Adrenal gland (tissue), 5 donors: Measurements from ENCODE around the gene VTCN1.

Experiments
- POLR2A ChIP-seq, 2 donors: fragments of 450-650 bp; IDR thresholded peaks; one replicate each; pipeline ENCODE4 v1.6.1; 2017; ENCODE audit warnings: antibody characterized with exemption in 2 of 2, mild to moderate bottlenecking in 2 of 2, moderate library complexity in 1 of 2
- TF ChIP-seq, protein P1 (sequence below), 6 experiments: fragments of 450-650 bp in 4 of 6; fragments of 200-600 bp in 2 of 6; sonication (generic) in 1 of 6; IDR thresholded peaks; 1 replicate in 5 of 6; 2 replicates in 1 of 6; pipeline versions ENCODE4 v1.5.1 to v1.8.0; 2016 to 2021; ENCODE audit warnings: antibody characterized with exemption in 6 of 6, mild to moderate bottlenecking in 2 of 6, moderate library complexity in 1 of 6
- donor health status: DM: no; HTN: no; CAD: no.

GRCh38 chr1:117210831-117211261 lies at the start of gene VTCN1:
- TF ChIP-seq, protein P1, sequence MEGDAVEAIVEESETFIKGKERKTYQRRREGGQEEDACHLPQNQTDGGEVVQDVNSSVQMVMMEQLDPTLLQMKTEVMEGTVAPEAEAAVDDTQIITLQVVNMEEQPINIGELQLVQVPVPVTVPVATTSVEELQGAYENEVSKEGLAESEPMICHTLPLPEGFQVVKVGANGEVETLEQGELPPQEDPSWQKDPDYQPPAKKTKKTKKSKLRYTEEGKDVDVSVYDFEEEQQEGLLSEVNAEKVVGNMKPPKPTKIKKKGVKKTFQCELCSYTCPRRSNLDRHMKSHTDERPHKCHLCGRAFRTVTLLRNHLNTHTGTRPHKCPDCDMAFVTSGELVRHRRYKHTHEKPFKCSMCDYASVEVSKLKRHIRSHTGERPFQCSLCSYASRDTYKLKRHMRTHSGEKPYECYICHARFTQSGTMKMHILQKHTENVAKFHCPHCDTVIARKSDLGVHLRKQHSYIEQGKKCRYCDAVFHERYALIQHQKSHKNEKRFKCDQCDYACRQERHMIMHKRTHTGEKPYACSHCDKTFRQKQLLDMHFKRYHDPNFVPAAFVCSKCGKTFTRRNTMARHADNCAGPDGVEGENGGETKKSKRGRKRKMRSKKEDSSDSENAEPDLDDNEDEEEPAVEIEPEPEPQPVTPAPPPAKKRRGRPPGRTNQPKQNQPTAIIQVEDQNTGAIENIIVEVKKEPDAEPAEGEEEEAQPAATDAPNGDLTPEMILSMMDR (IDR thresholded peaks at IDR 0.05): no peak
- no peak for TF ChIP-seq POLR2A (IDR thresholded peaks at IDR 0.05)
